ENCODE results near the gene REXO1. TPM values are rescaled to one million over a fixed set of nuclear protein-coding genes. Genes with fewer than 3 reads are reported as not detected.

Gene REXO1
- total and polyA plus RNA-seq, 2 donors (not counting 1 experiment from before 2014, with no cell fraction given) = 72.6 to 898 TPM

- Mint-ChIP-seq H3K9me3 (ENCODE audit: insufficient read depth) (peaks cover 3% of the 10 kb centered on the region), H3K27me3 (peaks cover 68% of the 10 kb centered on the region), H3K27ac (no peak overlapping the region), H3K4me3 (no peak overlapping the region), H3K4me1 (peaks cover 4% of the 10 kb centered on the region)
- peaks cover 16 to 34% of the 10 kb centered on the region in 2 donors for H3K4me1 ChIP-seq (ENCODE audit: control insufficient read depth in 2 of 2, insufficient read depth in 2 of 2, low read length in 2 of 2)
- H3K9ac ChIP-seq (ENCODE audit: low read length) = no peak overlapping the region
- H2AFZ ChIP-seq (ENCODE audit: insufficient read depth, low read depth, low read length, poor library complexity, severe bottlenecking) = no peak overlapping the region
- H4K20me1 ChIP-seq (ENCODE audit: control insufficient read depth, insufficient read depth, low read length, poor library complexity, severe bottlenecking) = no peaks in the 10 kb centered on the region
- 94% methylated on average over 6 of the region's 9 CpGs for WGBS (ENCODE audit: insufficient coverage)
- ATAC-seq (ENCODE audit: low read depth) (no peak), DNase-seq (no peak)
- no peaks in the 10 kb centered on the region for H3K79me2 ChIP-seq (ENCODE audit: control insufficient read depth, insufficient read depth, low read length)
- no peak overlapping the region for H3K4me3 ChIP-seq (ENCODE audit: control extremely low read depth in 1 of 5, extremely low read depth in 1 of 5, insufficient read depth in 1 of 5, low read depth in 2 of 5, low read length in 4 of 5)
- CTCF ChIA-PET = interaction anchor here (1.1 to 4.9 kb wide), 2 partner anchors 223 kb away, joined by 10 to 38 read pairs; no protein-coding TSS in a partner anchor
- no peak overlapping the region for H3K27ac ChIP-seq (ENCODE audit: low read length in 2 of 2)
- peaks cover 0 to 73% (median 14%) of the 10 kb centered on the region in 3 donors for H3K9me3 ChIP-seq (ENCODE audit: control extremely low read depth in 1 of 3, control insufficient read depth in 2 of 3, insufficient read depth in 1 of 3, low read length in 2 of 3)
- POLR2A ChIA-PET = no interaction called here
- no peaks in the 10 kb centered on the region for H3K36me3 ChIP-seq (replicated peaks in 1 of 2; ENCODE audit: control extremely low read depth in 1 of 2, control insufficient read depth in 1 of 2, extremely low read depth in 1 of 2, insufficient read depth in 2 of 2, low read length in 1 of 2)
- TF ChIP-seq EZH2 (IDR thresholded peaks at IDR 0.05; ENCODE audit: borderline replicate concordance, insufficient read depth, low read depth, low read length, poor library complexity, severe bottlenecking) = no peak
- TF ChIP-seq CTCF (IDR thresholded peaks at IDR 0.05) = no peak
- peaks cover 0 to 85% (median 68%) of the 10 kb centered on the region in 4 experiments for H3K27me3 ChIP-seq (replicated peaks in 1 of 4; ENCODE audit: control extremely low read depth in 1 of 4, control insufficient read depth in 3 of 4, insufficient read depth in 4 of 4, low read length in 3 of 4)
- intact Hi-C loops (cut with micrococcal nuclease) = loop anchor here (5.0 kb wide), 1 partner anchor 162 kb away; the partner anchor contains the start of gene UQCR11
- H3K4me2 ChIP-seq (replicated peaks; ENCODE audit: low read depth, low read length, poor library complexity, severe bottlenecking) = no peak overlapping the region
These were observed 79.2 kb downstream of the REXO1 start for GRCh38 chr19:1768918-1769644.

- H3K27ac Mint-ChIP-seq = no peak overlapping the region
- CTCF ChIA-PET = interaction anchor here (0.7 to 2.0 kb wide), 3 partner anchors 96 to 222 kb away, joined by 7 to 10 read pairs (median 8); partner anchors contain the start of gene UQCR11
- 25% methylated on average over 9 of the region's 13 CpGs for WGBS (ENCODE audit: insufficient coverage)
These were observed 80.0 kb downstream of the REXO1 start for GRCh38 chr19:1768248-1768647.

More at GRCh38 chr19:1768248-1768647, 80.0 kb downstream of the REXO1 start:
- ATAC-seq (ENCODE audit: low read depth) (no peak), DNase-seq (no peak)
- Histone ChIP-seq H3K27me3 (replicated peaks in 1 of 4; ENCODE audit: control extremely low read depth in 1 of 4, control insufficient read depth in 3 of 4, insufficient read depth in 4 of 4, low read length in 3 of 4) (peaks cover 0 to 86% (median 69%) of the 10 kb centered on the region in 4 experiments), H2AFZ (ENCODE audit: insufficient read depth, low read depth, low read length, poor library complexity, severe bottlenecking) (no peak overlapping the region), H3K4me3 (ENCODE audit: control extremely low read depth in 1 of 5, extremely low read depth in 1 of 5, insufficient read depth in 1 of 5, low read depth in 2 of 5, low read length in 4 of 5) (no peak overlapping the region), H3K9ac (ENCODE audit: low read length) (no peak overlapping the region), H3K4me2 (replicated peaks; ENCODE audit: low read depth, low read length, poor library complexity, severe bottlenecking) (no peak overlapping the region), H3K79me2 (ENCODE audit: control insufficient read depth, insufficient read depth, low read length) (no peaks in the 10 kb centered on the region), H4K20me1 (ENCODE audit: control insufficient read depth, insufficient read depth, low read length, poor library complexity, severe bottlenecking) (no peaks in the 10 kb centered on the region), H3K36me3 (replicated peaks in 1 of 2; ENCODE audit: control extremely low read depth in 1 of 2, control insufficient read depth in 1 of 2, extremely low read depth in 1 of 2, insufficient read depth in 2 of 2, low read length in 1 of 2) (no peaks in the 10 kb centered on the region), H3K27ac (ENCODE audit: low read length in 2 of 2) (no peak overlapping the region), H3K4me1 (ENCODE audit: control insufficient read depth in 2 of 2, insufficient read depth in 2 of 2, low read length in 2 of 2) (peaks cover 16 to 34% of the 10 kb centered on the region in 2 donors), H3K9me3 (ENCODE audit: control extremely low read depth in 1 of 3, control insufficient read depth in 2 of 3, insufficient read depth in 1 of 3, low read length in 2 of 3) (peaks cover 0 to 77% (median 14%) of the 10 kb centered on the region in 3 donors)
- H3K4me3 Mint-ChIP-seq = no peak overlapping the region
- H3K4me1 Mint-ChIP-seq = peaks cover 4% of the 10 kb centered on the region
- TF ChIP-seq CTCF (IDR thresholded peaks at IDR 0.05) (no peak), EZH2 (IDR thresholded peaks at IDR 0.05; ENCODE audit: borderline replicate concordance, insufficient read depth, low read depth, low read length, poor library complexity, severe bottlenecking) (no peak)
- intact Hi-C loops (cut with micrococcal nuclease) = loop anchor here (5.0 kb wide), 1 partner anchor 161 kb away; the partner anchor contains the start of gene UQCR11
- POLR2A ChIA-PET = no interaction called here
- H3K27me3 Mint-ChIP-seq = peaks cover 68% of the 10 kb centered on the region
- peaks cover 3% of the 10 kb centered on the region for H3K9me3 Mint-ChIP-seq (ENCODE audit: insufficient read depth)
